GM10266 (cell line): ENCODE results near the gene RAB5B.
A peak's percentile ranks its signal among the peaks of the same experiment; 100 is the strongest.

Source experiments
- DNase-seq: peaks from one replicate; pipeline ENCODE4 v3.0.0; 2012; ENCODE audit errors: extremely low spot score
- CTCF ChIP-seq: IDR thresholded peaks from 2 replicates; pipeline ENCODE4 v1.5.1; 2012; ENCODE audit warnings: mild to moderate bottlenecking, low read depth; ENCODE audit not compliant: control insufficient read depth, insufficient read depth; ENCODE audit errors: missing control alignments

The RAB5B gene

GRCh38 chr12:56029666-56030293, 55.9 kb downstream of the RAB5B start:
- peak; percentile 62 for TF ChIP-seq CTCF
- peak; percentile 59 for DNase-seq

GRCh38 chr12:56031987-56032386, 58.1 kb downstream of the RAB5B start:
- DNase-seq = no peak
- TF ChIP-seq CTCF = no peak

- DNase-seq = no peak
- no peak for TF ChIP-seq CTCF
Measured at GRCh38 chr12:56034586-56035332, 60.9 kb downstream of the RAB5B start.

- no peak for TF ChIP-seq CTCF
Measured at GRCh38 chr12:56037161-56037560, 63.3 kb downstream of the RAB5B start.

GRCh38 chr12:56038022-56038655, 64.3 kb downstream of the RAB5B start:
- DNase-seq = no peak
- TF ChIP-seq CTCF = no peak

More at GRCh38 chr12:56037161-56037560, 63.3 kb downstream of the RAB5B start:
- DNase-seq = no peak

- DNase-seq = no peak
- TF ChIP-seq CTCF = no peak
Measured at GRCh38 chr12:56040151-56040550, 66.3 kb downstream of the RAB5B start.
